ENCODE results near the gene LHFPL6.

Gene LHFPL6

GRCh38 chr13:39461685-39462266 is 141.2 kb downstream of the LHFPL6 start:
- no peak for DNase-seq

GRCh38 chr13:39457274-39457673 is 145.7 kb downstream of the LHFPL6 start:
- no peak for DNase-seq

GRCh38 chr13:39455521-39456175 is 147.3 kb downstream of the LHFPL6 start:
- DNase-seq, result no peak

- DNase-seq, result no peak
Observed at GRCh38 chr13:39452834-39453233, 150.2 kb downstream of the LHFPL6 start.

GRCh38 chr13:39452417-39452816 is 150.6 kb downstream of the LHFPL6 start:
- no peak for DNase-seq

GRCh38 chr13:39451860-39452301 is 151.1 kb downstream of the LHFPL6 start:
- DNase-seq, result no peak

- DNase-seq, result no peak
Observed at GRCh38 chr13:39451301-39451700, 151.7 kb downstream of the LHFPL6 start.

- no peak for DNase-seq
Observed at GRCh38 chr13:39450176-39450575, 152.8 kb downstream of the LHFPL6 start.

GRCh38 chr13:39448834-39449233 is 154.2 kb downstream of the LHFPL6 start:
- DNase-seq, result no peak

- DNase-seq, result no peak
Observed at GRCh38 chr13:39446865-39447264, 156.1 kb downstream of the LHFPL6 start.

- DNase-seq, result no peak
Observed at GRCh38 chr13:39444866-39445265, 158.1 kb downstream of the LHFPL6 start.

GRCh38 chr13:39433651-39434050 is 169.3 kb downstream of the LHFPL6 start:
- DNase-seq, result no peak

GRCh38 chr13:39432196-39432595 is 170.8 kb downstream of the LHFPL6 start:
- DNase-seq, result no peak

GRCh38 chr13:39422845-39423565 is 180.0 kb downstream of the LHFPL6 start:
- DNase-seq, result no peak

- no peak for DNase-seq
Observed at GRCh38 chr13:39419876-39420275, 183.1 kb downstream of the LHFPL6 start.

- no peak for DNase-seq
Observed at GRCh38 chr13:39419068-39419467, 183.9 kb downstream of the LHFPL6 start.

GRCh38 chr13:39418424-39418823 is 184.6 kb downstream of the LHFPL6 start:
- DNase-seq, result no peak

GRCh38 chr13:39417643-39418042 is 185.3 kb downstream of the LHFPL6 start:
- no peak for DNase-seq

GRCh38 chr13:39417131-39417530 is 185.9 kb downstream of the LHFPL6 start:
- no peak for DNase-seq

GRCh38 chr13:39415008-39415802 is 187.8 kb downstream of the LHFPL6 start:
- no peak for DNase-seq

- DNase-seq, result no peak
Observed at GRCh38 chr13:39414339-39414738, 188.7 kb downstream of the LHFPL6 start.

GRCh38 chr13:39411511-39411910 is 191.5 kb downstream of the LHFPL6 start:
- no peak for DNase-seq

GRCh38 chr13:39410964-39411363 is 192.0 kb downstream of the LHFPL6 start:
- DNase-seq, result no peak

Data from activated CD4-positive, alpha-beta T cell treated with anti-CD3 and anti-CD28 coated beads, Interleukin-2, amount 50 U/mL, for 1 hour (primary cell).